Hematopoietic multipotent progenitor cell treated with erythropoietin and hydrocortisone succinate and interleukin-3 and kit ligand, for 4 days (in vitro differentiated cells): ENCODE results near the gene KCNG3.
"Not testable (repeated sequence)": the region's sequence is repeated elsewhere in the genome, so short reads cannot be mapped to it uniquely, and the experiment has no call there.

Experiments
- DNase-seq: peaks from one replicate; pipeline ENCODE4 v3.0.0-alpha.2; 2015

Gene KCNG3

DNA sequence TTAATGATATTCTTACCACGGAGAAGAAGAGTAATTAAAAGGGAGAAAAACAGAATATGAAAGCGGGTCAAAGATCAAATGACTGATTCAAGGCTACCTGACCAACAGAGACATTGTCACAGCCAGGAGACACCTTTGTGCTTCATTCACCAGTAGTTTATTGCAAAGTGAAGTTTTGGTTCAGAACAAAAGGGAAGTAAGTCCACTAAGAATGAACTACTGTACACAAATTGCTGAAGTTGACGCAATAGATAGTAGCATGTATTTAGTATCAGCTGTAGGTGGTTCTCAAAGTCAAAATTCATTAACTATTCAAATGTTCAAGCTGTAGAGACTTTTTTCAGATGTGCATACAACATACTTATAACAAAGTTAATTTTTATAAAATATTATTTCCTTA, 68.1 kb downstream of the KCNG3 start:
- peak; percentile 14 for DNase-seq

- no peak for DNase-seq
Measured at GRCh38 chr2:42424033-42424432, 69.7 kb downstream of the KCNG3 start.

DNA sequence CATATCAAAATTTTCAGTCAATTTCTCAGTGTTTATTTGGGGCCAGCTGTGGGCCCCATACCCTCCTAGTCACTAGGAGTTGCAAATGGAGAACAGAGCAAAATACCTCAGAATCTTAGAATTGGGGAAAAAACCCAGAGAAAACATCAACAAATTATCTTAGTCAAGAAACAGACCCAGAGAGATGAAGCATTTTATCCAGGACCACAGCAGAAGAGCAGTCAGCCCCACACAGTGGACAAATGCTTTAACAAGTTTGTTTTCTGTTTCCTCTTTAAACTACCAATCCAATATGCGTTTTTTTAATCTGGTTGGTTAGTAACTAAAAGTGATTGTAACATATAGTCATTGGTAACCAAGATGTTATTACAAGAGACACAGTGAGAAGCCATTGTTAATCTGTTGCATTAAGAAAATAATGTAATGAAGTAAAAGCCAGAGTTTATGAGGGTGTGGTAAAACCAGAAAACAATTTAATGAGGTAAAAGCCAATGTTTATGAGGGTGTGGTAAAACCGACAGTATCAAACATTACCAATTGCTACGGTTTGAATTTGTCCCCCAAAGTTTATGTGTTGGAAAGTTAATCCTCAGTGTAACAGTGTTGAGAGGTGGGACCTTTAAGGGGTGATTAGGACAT, 72.1 kb downstream of the KCNG3 start:
- no peak for DNase-seq

GRCh38 chr2:42421157-42421485, 72.7 kb downstream of the KCNG3 start:
- DNase-seq: no peak

GRCh38 chr2:42414648-42415047, 79.1 kb downstream of the KCNG3 start:
- no peak for DNase-seq

DNA sequence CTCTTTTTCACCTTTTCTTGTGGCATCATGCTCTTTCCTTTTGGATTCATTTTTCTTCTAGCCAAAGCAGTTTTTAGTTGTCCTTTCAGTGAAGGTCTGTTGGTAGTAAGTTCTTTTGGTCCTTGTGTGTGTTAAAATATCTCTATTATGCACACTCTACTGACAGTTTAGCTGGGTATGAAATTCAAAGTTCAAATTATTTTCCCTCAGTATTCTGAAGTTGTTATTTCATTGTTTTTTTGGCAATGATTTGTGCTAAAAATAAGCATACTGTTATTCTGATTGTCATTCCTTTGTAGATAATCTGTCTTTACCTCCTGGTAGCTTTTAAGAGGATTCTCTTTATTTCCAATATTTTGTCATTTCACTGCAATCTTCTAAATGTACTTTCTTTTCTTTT, 79.6 kb downstream of the KCNG3 start:
- no peak for DNase-seq

- no peak for DNase-seq
Measured at GRCh38 chr2:42410742-42411514, 82.9 kb downstream of the KCNG3 start.

GRCh38 chr2:42408009-42408408, 85.8 kb downstream of the KCNG3 start:
- no peak for DNase-seq

GRCh38 chr2:42407476-42407875, 86.3 kb downstream of the KCNG3 start:
- no peak for DNase-seq

- DNase-seq: no peak
Measured at GRCh38 chr2:42404676-42405075, 89.1 kb downstream of the KCNG3 start.

DNA sequence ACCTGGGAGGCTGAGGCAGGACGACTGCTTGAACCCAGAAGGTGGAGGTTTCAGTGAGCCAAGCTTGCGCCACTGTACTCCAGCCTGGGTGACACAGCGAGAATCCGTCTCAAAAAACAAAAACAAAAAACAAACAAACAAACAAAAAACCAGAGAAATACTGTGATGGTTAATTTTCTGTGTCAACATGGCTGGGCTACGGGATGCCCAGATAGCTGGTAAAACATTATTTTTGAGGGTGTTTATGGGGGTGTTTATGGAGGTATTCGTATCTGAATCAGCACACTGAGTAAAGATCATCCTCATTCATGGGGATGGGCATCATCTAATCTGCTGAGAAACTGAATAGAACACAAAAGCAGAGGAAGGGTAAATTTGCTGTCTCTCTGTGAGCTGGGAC, 92.0 kb downstream of the KCNG3 start:
- no peak for DNase-seq

DNA sequence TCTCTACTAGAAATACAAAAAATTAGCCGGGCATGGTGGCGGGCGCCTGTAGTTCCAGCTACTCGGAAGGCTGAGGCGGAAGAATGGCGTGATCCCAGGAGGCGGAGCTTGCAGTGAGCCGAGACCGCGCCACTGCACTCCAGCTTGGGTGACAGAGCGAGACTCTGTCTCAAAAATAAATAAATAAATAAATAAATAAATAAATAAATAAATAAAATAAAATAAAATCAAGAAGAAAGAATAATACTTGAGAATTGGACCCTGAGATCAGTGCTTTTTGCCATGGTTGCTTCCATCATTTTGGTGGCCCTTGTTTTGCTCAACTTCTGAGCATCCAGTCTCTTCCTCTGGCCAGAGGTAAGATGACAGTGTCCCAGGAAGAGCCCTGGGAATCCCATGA, 95.7 kb downstream of the KCNG3 start:
- not testable (repeated sequence) for DNase-seq

GRCh38 chr2:42393320-42393719, 100.5 kb downstream of the KCNG3 start:
- DNase-seq: not testable (repeated sequence)

- no peak for DNase-seq
Measured at GRCh38 chr2:42392191-42392590, 101.6 kb downstream of the KCNG3 start.
